Small intestine (tissue), 7 donors: ENCODE data around the gene PIGP. TPM values are rescaled to one million over a fixed set of nuclear protein-coding genes. Genes with fewer than 3 reads are reported as not detected.
"Not testable (repeated sequence)": the region's sequence is repeated elsewhere in the genome, so short reads cannot be mapped to it uniquely, and the experiment has no call there.

Source experiments
- DNase-seq, 2 donors: peaks; one replicate each; pipeline versions ENCODE4 v3.0.0 to v3.0.0-alpha.2; 2013
- FAIRE-seq: peaks from 2 replicates; lab custom pipeline; 2012; peaks lifted over from hg19 to GRCh38; lab: Jason Lieb, UNC
- H3K27ac ChIP-seq, 3 donors: one replicate each; pipeline ENCODE4 v1.5.1; 2013; ENCODE audit warnings: low read length in 2 of 3, mild to moderate bottlenecking in 2 of 3, control low read depth in 1 of 3, inconsistent platforms in 1 of 3, low read depth in 1 of 3, moderate library complexity in 1 of 3
- H3K27me3 ChIP-seq, 3 donors: one replicate each; pipeline ENCODE4 v1.6.1; 2013; ENCODE audit warnings: low read length in 3 of 3, inconsistent platforms in 1 of 3; ENCODE audit not compliant: control insufficient read depth in 3 of 3, insufficient read depth in 3 of 3
- H3K36me3 ChIP-seq, 3 donors: one replicate each; pipeline ENCODE4 v1.6.1; 2013; ENCODE audit warnings: low read length in 3 of 3, inconsistent platforms in 1 of 3, low read depth in 1 of 3, mild to moderate bottlenecking in 1 of 3, moderate library complexity in 1 of 3; ENCODE audit not compliant: control insufficient read depth in 3 of 3, insufficient read depth in 2 of 3
- H3K4me1 ChIP-seq, 3 donors: one replicate each; pipeline ENCODE4 v1.6.1; 2013; ENCODE audit warnings: low read length in 2 of 3, inconsistent platforms in 1 of 3, low read depth in 1 of 3, mild to moderate bottlenecking in 1 of 3, moderate library complexity in 1 of 3; ENCODE audit not compliant: control insufficient read depth in 3 of 3, insufficient read depth in 2 of 3
- H3K4me3 ChIP-seq, 3 donors: one replicate each; pipeline ENCODE4 v1.5.1; 2013; ENCODE audit warnings: low read length in 3 of 3, control low read depth in 1 of 3, inconsistent platforms in 1 of 3, low read depth in 1 of 3, mild to moderate bottlenecking in 1 of 3, moderate library complexity in 1 of 3
- H3K9me3 ChIP-seq, 2 donors: one replicate each; pipeline ENCODE4 v1.6.1; 2013; ENCODE audit warnings: low read depth in 1 of 2, low read length in 1 of 2; ENCODE audit not compliant: control insufficient read depth in 2 of 2, insufficient read depth in 1 of 2
- WGBS, 3 donors: extraction: QIAGEN DNeasy Blood & Tissue Kit; methylation state at CpG; one replicate each; pipeline ENCODE4 v1.1.7; 2013; 5-methylcytosine and 5-hydroxymethylcytosine counted together
- polyA plus RNA-seq, 4 donors: library from polyadenylated mRNA; stranded (reverse) in 3 of 4; unstranded in 1 of 4; fragments of 200-250 nt in 3 of 4; fragments of 120-200 nt in 1 of 4; gene quantifications; one replicate each; pipeline versions ENCODE4 v1.2.1 to v1.2.3, GENCODE V29; 2013
- donor health status: healthy with polysubstance abuse.
- donor health status: control.
- donor health status: control.
- donor health status: Bipolar disorder and iron deficiency.
- donor health status: healthy.

Gene PIGP
- polyA plus RNA-seq, 4 donors, result 10.5 to 43.3 (median 24.4) TPM

DNA sequence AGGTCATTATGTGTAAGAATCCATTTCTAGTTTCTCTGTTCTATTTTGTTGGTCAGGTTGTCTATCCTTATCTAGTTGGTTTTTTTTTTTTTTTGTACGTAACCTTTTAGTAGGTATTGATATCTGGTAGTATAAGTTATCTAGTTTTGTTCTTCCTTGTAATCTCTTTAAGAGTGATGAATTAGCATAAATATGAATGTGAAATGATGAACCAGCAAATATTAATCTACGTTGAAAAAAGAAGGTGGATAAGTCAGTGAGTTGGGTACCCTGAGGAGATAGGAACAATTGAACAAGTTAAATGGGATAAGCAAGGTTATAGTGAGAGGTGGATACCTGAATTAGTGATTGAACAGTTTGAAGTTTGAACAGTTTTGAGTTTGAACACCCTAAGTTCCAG is 34.1 kb upstream of the PIGP start:
- H3K4me1 ChIP-seq, result no peaks in the 10 kb centered on the region
- no peak for DNase-seq
- no peak overlapping the region for H3K4me3 ChIP-seq
- H3K27ac ChIP-seq, result no peak overlapping the region
- no peaks in the 10 kb centered on the region for H3K27me3 ChIP-seq
- WGBS, 3 donors, result 97 to 98% (median 97%) methylated on average over 2 of the region's 2 CpGs
- peaks cover 0 to 11% (median 6%) of the 10 kb centered on the region in 3 donors for H3K36me3 ChIP-seq
- FAIRE-seq, result no peak
- peaks cover 0 to 13% of the 10 kb centered on the region in 2 donors for H3K9me3 ChIP-seq

DNA sequence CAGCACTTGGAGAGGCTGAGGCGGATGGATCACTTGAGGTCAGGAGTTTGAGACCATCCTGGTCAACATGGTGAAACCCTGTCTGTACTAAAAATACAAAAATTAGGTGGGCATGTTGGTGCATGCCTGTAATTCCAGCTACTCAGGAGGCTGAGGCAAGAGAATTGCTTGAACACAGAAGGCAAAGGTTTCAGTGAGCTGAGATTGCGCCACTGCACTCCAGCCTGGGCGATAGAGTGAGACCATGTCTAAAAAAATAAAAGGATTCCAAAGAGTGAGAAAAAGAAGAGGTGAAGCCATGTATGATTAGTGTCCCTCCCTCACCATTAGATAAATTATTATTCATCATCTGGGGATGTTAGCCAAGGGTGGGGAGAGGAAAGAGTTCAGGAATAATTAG is 29.9 kb upstream of the PIGP start:
- not testable (repeated sequence) for H3K27me3 ChIP-seq, H3K36me3 ChIP-seq, H3K27ac ChIP-seq, H3K4me1 ChIP-seq, H3K4me3 ChIP-seq, FAIRE-seq, H3K9me3 ChIP-seq, DNase-seq
- 92 to 98% (median 95%) methylated on average over 3 of the region's 3 CpGs for WGBS, 3 donors

DNA sequence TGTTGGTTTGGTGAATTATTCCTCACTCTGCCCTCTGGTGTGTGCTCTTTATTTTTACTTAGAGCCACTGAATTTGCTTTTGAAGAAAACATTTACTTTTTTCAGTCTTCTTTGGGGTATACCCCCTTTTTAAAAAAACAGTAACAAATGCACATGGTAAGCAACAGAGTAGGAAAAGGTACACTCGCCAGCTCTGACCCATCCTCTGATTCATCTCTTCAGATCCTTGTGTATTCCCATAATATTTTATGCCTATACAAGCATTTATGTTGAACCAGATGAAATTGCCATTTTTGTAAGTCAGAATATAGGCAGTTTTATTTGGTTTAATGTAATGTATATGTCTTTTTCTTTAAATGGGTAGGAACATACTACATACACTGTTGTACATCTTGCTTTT is 28.5 kb upstream of the PIGP start:
- Histone ChIP-seq H3K36me3 (peaks cover 0 to 4% (median 4%) of the 10 kb centered on the region in 3 donors), H3K27ac (no peak overlapping the region), H3K27me3 (no peaks in the 10 kb centered on the region), H3K4me1 (no peaks in the 10 kb centered on the region), H3K4me3 (no peak overlapping the region), H3K9me3 (peaks cover 0 to under 1% of the 10 kb centered on the region in 2 donors)
- FAIRE-seq, result no peak
- 93 to 96% (median 95%) methylated on average over 1 of the region's 1 CpG for WGBS, 3 donors
- DNase-seq, result no peak

DNA sequence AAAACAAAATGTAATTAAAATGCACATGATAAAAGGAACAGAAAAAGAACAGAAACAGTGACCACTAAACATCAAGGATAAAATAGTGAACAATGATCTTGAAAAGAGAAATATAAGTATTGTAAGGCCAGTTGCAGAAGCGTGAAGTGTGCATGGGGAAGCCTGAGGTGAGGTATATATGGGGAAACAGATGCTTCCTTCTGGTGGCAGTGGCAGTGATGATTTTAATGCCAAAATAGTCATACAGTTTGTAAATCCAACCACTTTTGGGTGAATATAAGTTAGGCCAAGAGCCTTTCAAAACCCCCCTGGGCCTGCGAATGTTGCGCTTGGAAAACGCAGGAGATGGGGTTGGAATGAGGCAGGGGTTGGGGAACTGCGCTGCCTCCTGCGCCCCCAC is 27.4 kb upstream of the PIGP start:
- Histone ChIP-seq H3K36me3 (peaks cover 4 to 5% (median 4%) of the 10 kb centered on the region in 3 donors), H3K27me3 (no peaks in the 10 kb centered on the region), H3K4me1 (no peaks in the 10 kb centered on the region), H3K27ac (no peak overlapping the region), H3K9me3 (no peaks in the 10 kb centered on the region), H3K4me3 (no peak overlapping the region)
- no peak for FAIRE-seq
- DNase-seq, result no peak
- WGBS, 3 donors, result 95 to 97% (median 95%) methylated on average over 6 of the region's 6 CpGs

DNA sequence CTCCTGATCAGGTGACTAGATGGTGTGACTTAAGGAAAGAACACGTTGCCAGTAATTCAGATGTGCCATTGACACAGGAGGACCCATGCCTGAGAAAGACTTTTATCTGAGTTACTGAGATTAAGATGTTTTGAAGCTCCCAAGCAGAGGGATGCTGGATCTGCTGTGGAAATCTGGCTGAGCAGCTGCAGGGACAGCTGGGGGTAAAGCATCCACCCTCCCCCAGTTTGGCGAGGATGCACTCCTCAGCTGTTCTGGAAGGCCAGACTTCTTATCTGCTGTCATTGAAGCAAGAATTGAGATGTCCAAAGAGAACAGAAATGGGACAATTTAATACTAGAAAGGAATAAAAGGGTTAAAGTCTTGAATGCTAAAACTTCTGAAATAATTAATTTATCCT is 25.9 kb upstream of the PIGP start:
- Histone ChIP-seq H3K4me1 (no peaks in the 10 kb centered on the region), H3K36me3 (peaks cover 4 to 7% (median 5%) of the 10 kb centered on the region in 3 donors), H3K27me3 (no peaks in the 10 kb centered on the region), H3K9me3 (no peaks in the 10 kb centered on the region), H3K4me3 (no peak overlapping the region), H3K27ac (no peak overlapping the region)
- WGBS, 3 donors, result 77 to 94% (median 88%) methylated on average over 2 of the region's 2 CpGs
- FAIRE-seq, result no peak
- DNase-seq, result no peak

DNA sequence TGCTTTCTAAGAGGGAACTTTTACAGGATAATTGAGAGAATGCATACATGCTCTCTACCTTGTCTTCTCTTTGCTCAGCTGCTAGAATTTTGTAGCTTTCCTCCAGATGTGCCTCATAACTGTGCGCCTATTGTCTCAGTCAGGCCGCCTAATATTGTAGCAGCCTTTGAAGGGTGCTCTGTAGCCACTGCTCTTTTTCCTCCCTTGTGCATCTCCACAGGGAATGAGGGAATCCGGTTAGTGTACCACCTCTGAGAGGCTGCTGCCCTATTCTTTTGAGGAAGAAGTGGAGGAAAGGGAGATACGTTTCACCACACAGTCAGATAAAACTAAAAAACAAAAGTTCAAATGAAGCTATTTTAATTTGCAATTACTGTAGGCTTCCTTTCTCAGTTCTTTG is 22.9 kb upstream of the PIGP start:
- no peak overlapping the region for H3K27ac ChIP-seq
- FAIRE-seq (no peak), DNase-seq (no peak)
- H3K27me3 ChIP-seq, result no peaks in the 10 kb centered on the region
- H3K4me3 ChIP-seq, result no peak overlapping the region
- 94 to 98% (median 95%) methylated on average over 4 of the region's 4 CpGs for WGBS, 3 donors
- H3K4me1 ChIP-seq, result no peaks in the 10 kb centered on the region
- H3K36me3 ChIP-seq, result peaks cover 4 to 10% (median 5%) of the 10 kb centered on the region in 3 donors
- H3K9me3 ChIP-seq, result no peaks in the 10 kb centered on the region

DNA sequence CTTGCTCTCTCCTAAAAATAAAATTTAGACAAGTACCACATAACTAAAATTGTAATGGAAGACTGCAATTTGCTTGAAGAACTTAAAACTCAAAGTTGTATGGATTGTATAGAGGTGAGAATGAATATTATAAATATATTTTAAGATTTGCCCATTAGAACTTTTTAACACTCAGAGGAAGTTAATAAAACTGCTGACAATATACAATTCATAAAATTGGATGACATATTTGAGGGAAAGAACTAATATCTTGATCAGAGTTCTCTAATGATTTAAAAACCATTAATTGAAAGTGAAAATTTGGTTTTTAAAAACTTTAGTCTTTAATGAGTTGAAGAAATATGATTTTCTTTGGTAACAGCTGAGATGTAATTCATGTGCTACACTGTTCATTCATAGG is 21.1 kb upstream of the PIGP start:
- DNase-seq (no peak), FAIRE-seq (no peak)
- Histone ChIP-seq H3K4me3 (no peak overlapping the region), H3K9me3 (no peaks in the 10 kb centered on the region), H3K27me3 (no peaks in the 10 kb centered on the region), H3K36me3 (peaks cover 2 to 15% (median 5%) of the 10 kb centered on the region in 3 donors), H3K4me1 (no peaks in the 10 kb centered on the region), H3K27ac (no peak overlapping the region)

DNA sequence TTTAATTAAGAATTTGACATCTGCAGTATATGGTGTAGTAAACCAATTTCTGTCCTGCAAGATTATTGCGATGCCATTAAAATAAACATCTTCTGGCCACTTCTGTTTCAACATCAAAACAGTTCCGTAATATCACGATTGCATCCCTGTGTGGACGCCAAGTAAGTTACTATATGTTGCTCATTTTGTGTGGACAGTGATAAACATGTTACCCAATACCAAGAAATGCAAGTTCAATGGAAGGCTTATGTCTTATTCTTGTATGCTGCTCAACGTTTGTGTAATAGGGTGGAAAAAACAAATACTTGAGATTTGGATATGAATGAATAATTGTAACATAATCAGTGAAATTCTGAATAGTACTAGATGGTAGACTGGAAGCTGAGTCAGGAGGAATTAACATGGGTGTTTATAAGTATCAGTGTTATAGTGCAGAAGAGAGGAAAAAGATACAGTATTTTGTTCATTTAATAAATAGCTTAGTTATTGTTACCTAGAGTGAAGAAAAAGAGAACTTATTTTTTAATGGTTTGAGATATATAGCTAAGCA is 15.4 kb upstream of the PIGP start:
- DNase-seq (no peak), FAIRE-seq (no peak)
- no peak overlapping the region for H3K27ac ChIP-seq
- H3K27me3 ChIP-seq, result no peaks in the 10 kb centered on the region
- no peaks in the 10 kb centered on the region for H3K9me3 ChIP-seq
- H3K4me1 ChIP-seq, result peaks cover 2 to 9% (median 4%) of the 10 kb centered on the region in 3 donors
- no peak overlapping the region for H3K4me3 ChIP-seq
- WGBS, 3 donors, result 76 to 86% (median 78%) methylated on average over 5 of the region's 5 CpGs
- peaks cover 0 to 8% (median 2%) of the 10 kb centered on the region in 3 donors for H3K36me3 ChIP-seq

DNA sequence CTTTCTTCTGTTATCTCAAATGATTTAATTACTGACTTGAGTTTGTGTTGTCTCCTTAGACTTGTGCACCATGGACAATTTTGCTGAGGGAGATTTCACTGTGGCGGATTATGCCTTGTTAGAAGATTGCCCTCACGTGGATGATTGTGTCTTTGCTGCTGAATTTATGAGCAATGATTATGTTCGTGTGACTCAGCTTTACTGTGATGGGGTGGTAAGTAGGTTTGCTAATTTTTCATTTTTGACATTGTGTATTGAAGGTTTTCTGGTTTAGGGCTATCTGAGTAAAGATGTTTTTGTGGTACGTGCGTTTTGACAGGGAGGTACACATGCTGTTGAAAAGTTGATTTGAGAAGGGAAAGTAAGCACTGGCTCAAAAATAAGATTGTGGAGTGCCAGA is 14.3 kb upstream of the PIGP start:
- DNase-seq (peak; percentile 52), FAIRE-seq (no peak)

More for the DNA sequence above, 14.3 kb upstream of the PIGP start:
- WGBS, 3 donors, result 53 to 59% (median 57%) methylated on average over 5 of the region's 5 CpGs
- H3K4me1 ChIP-seq, result peaks cover 6 to 9% (median 6%) of the 10 kb centered on the region in 3 donors
- H3K4me3 ChIP-seq, result no peak overlapping the region
- peaks cover 0 to 8% (median 2%) of the 10 kb centered on the region in 3 donors for H3K36me3 ChIP-seq
- H3K9me3 ChIP-seq, result no peaks in the 10 kb centered on the region
- H3K27me3 ChIP-seq, result no peaks in the 10 kb centered on the region
- H3K27ac ChIP-seq, result no peak overlapping the region
